ENCODE results near the gene LRRC32.

The LRRC32 gene, protein sequence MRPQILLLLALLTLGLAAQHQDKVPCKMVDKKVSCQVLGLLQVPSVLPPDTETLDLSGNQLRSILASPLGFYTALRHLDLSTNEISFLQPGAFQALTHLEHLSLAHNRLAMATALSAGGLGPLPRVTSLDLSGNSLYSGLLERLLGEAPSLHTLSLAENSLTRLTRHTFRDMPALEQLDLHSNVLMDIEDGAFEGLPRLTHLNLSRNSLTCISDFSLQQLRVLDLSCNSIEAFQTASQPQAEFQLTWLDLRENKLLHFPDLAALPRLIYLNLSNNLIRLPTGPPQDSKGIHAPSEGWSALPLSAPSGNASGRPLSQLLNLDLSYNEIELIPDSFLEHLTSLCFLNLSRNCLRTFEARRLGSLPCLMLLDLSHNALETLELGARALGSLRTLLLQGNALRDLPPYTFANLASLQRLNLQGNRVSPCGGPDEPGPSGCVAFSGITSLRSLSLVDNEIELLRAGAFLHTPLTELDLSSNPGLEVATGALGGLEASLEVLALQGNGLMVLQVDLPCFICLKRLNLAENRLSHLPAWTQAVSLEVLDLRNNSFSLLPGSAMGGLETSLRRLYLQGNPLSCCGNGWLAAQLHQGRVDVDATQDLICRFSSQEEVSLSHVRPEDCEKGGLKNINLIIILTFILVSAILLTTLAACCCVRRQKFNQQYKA

DNA sequence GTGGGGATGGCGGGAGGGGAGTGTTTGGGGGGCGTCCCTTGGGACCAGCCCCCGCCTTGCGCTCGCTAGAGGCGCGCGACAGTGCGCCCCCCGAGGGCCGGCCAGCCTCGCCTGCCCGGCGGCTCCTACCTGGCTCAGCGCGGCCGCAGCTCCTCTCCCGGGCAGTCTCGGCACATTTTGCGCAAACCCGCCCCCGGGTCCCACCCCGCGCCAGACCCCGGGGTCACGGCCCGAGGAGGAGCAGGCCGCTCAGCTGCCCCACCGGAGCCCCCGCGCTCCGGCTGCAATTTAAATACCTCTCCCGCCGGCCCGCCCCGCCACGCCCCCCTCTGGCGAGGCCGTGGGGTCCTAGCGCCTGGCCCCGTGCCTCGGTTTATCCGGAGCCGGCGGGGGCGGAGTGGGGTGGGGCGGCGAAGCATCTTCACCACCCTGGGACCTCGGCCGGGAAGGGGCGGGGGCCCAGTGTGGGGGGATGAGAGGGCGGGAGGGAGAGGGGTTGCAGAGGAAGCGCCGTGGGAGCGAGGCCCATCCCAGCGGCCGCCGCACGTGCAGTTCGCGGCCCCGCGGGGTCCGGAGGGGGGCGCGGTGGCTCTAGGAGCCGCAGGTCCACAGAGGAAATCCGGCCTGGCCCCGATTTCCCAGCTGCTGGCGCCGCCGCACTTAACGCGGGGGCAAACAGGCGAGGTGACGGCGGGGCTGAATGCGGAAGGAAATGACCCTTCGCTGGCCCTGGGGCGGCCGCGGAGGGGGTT lies at the start of gene LRRC32:
LRRC32 (minus strand) TSS at position 263 of the 752 bp plus-strand sequence. CDS start 4,793 bp downstream, outside the sequence.
- H2AFZ ChIP-seq (ENCODE audit: low read depth, low read length, severe bottlenecking) = no peak within 1 kb of the TSS
- peak within 1 kb of the TSS; percentile 46 for H3K4me2 ChIP-seq (ENCODE audit: low read depth, low read length, poor library complexity, severe bottlenecking)
- no peaks in the 10 kb centered on the region for H3K79me2 ChIP-seq (ENCODE audit: insufficient read depth, low read length)
- H3K9ac ChIP-seq (ENCODE audit: low read length) = peak within 1 kb of the TSS; percentile 37; the same call in 1 of the 2 replicates
- peaks cover 36% of the 10 kb centered on the region for H3F3A ChIP-seq (ENCODE audit: insufficient read depth)
- H3K9me3 ChIP-seq (ENCODE audit: insufficient read depth, low read length) = no peaks in the 10 kb centered on the region
- TF ChIP-seq, protein P1, sequence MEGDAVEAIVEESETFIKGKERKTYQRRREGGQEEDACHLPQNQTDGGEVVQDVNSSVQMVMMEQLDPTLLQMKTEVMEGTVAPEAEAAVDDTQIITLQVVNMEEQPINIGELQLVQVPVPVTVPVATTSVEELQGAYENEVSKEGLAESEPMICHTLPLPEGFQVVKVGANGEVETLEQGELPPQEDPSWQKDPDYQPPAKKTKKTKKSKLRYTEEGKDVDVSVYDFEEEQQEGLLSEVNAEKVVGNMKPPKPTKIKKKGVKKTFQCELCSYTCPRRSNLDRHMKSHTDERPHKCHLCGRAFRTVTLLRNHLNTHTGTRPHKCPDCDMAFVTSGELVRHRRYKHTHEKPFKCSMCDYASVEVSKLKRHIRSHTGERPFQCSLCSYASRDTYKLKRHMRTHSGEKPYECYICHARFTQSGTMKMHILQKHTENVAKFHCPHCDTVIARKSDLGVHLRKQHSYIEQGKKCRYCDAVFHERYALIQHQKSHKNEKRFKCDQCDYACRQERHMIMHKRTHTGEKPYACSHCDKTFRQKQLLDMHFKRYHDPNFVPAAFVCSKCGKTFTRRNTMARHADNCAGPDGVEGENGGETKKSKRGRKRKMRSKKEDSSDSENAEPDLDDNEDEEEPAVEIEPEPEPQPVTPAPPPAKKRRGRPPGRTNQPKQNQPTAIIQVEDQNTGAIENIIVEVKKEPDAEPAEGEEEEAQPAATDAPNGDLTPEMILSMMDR (IDR thresholded peaks at IDR 0.05; ENCODE audit: insufficient read depth, low read length, poor library complexity, severe bottlenecking) = no peak
- no peak for TF ChIP-seq EZH2phosphoT487 (conservative IDR thresholded peaks at IDR 0.05; ENCODE audit: low read length)
- H3K9me2 ChIP-seq (replicated peaks; ENCODE audit: insufficient read depth, low read length) = no peaks in the 10 kb centered on the region
- H3K4me3 ChIP-seq (ENCODE audit: insufficient read depth, low read length, poor library complexity, severe bottlenecking) = peak within 1 kb of the TSS; percentile 41
- H3K27me3 ChIP-seq (ENCODE audit: low read length) = no peaks in the 10 kb centered on the region
- no peaks in the 10 kb centered on the region for H3K36me3 ChIP-seq (ENCODE audit: low read length)
- H3K27ac ChIP-seq (ENCODE audit: low read depth, low read length) = peak within 1 kb of the TSS; percentile 71
- no peaks in the 10 kb centered on the region for H4K20me1 ChIP-seq (ENCODE audit: low read depth, low read length)

DNA sequence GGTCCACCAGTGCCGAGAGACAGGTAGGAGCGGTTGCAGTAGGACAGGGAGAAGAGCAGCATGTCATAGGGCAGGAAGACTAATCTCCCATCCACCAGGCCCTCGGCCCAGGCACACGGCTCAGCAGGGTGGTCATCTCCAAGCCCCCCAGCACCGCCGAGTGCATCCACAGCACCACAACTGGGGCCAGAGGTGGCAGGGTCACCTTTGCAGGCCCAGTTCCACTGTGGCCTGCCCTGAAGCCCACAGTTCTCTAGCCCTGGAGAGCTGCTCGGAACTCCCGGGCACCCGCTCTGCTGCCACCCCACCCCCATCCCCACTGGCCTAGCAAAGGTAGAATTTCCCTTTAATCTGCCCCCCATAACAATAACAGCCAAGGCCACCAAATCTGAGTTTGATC lies 49.1 kb upstream of the LRRC32 start:
- Histone ChIP-seq H3K79me2 (ENCODE audit: insufficient read depth, low read length) (no peaks in the 10 kb centered on the region), H3K9ac (ENCODE audit: low read length) (no peak overlapping the region), H3F3A (ENCODE audit: insufficient read depth) (no peaks in the 10 kb centered on the region), H3K4me3 (ENCODE audit: insufficient read depth, low read length, poor library complexity, severe bottlenecking) (no peak overlapping the region), H3K36me3 (ENCODE audit: low read length) (no peaks in the 10 kb centered on the region), H3K9me2 (replicated peaks; ENCODE audit: insufficient read depth, low read length) (no peaks in the 10 kb centered on the region), H3K4me2 (ENCODE audit: low read depth, low read length, poor library complexity, severe bottlenecking) (no peak overlapping the region), H3K27ac (ENCODE audit: low read depth, low read length) (no peak overlapping the region), H2AFZ (ENCODE audit: low read depth, low read length, severe bottlenecking) (no peak overlapping the region), H3K9me3 (ENCODE audit: insufficient read depth, low read length) (no peaks in the 10 kb centered on the region), H3K27me3 (ENCODE audit: low read length) (no peaks in the 10 kb centered on the region), H4K20me1 (ENCODE audit: low read depth, low read length) (no peaks in the 10 kb centered on the region)
- TF ChIP-seq, protein P1 (IDR thresholded peaks at IDR 0.05; ENCODE audit: insufficient read depth, low read length, poor library complexity, severe bottlenecking) = no peak
- TF ChIP-seq EZH2phosphoT487 (conservative IDR thresholded peaks at IDR 0.05; ENCODE audit: low read length) = no peak

DNA sequence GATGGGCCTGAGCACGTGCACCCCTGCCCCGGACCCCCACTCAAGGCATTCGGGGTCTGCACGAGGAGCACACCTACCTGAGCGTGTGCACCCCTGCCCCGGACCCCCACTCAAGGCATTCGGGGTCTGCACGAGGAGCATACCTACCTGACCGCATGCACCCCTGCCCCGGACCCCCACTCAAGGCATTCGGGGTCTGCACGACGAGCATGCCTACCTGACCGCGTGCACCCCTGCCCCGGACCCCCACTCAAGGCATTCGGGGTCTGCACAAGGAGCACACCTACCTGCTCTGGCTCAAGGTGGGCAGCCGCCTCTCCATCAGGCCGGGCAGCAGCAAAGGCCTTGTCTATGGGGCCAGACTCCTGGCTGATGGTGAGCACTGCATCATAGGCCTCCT lies 48.7 kb upstream of the LRRC32 start:
- H3F3A ChIP-seq (ENCODE audit: insufficient read depth) = no peaks in the 10 kb centered on the region
- no peaks in the 10 kb centered on the region for H3K36me3 ChIP-seq (ENCODE audit: low read length)
- no peak overlapping the region for H3K9ac ChIP-seq (ENCODE audit: low read length)
- H2AFZ ChIP-seq (ENCODE audit: low read depth, low read length, severe bottlenecking) = no peak overlapping the region
- no peaks in the 10 kb centered on the region for H3K9me3 ChIP-seq (ENCODE audit: insufficient read depth, low read length)
- H3K4me3 ChIP-seq (ENCODE audit: insufficient read depth, low read length, poor library complexity, severe bottlenecking) = no peak overlapping the region
- H3K27ac ChIP-seq (ENCODE audit: low read depth, low read length) = no peak overlapping the region
- no peaks in the 10 kb centered on the region for H3K79me2 ChIP-seq (ENCODE audit: insufficient read depth, low read length)
- no peaks in the 10 kb centered on the region for H3K27me3 ChIP-seq (ENCODE audit: low read length)
- TF ChIP-seq, protein P1 (IDR thresholded peaks at IDR 0.05; ENCODE audit: insufficient read depth, low read length, poor library complexity, severe bottlenecking) = no peak
- TF ChIP-seq EZH2phosphoT487 (conservative IDR thresholded peaks at IDR 0.05; ENCODE audit: low read length) = no peak
- H4K20me1 ChIP-seq (ENCODE audit: low read depth, low read length) = no peaks in the 10 kb centered on the region
- no peak overlapping the region for H3K4me2 ChIP-seq (ENCODE audit: low read depth, low read length, poor library complexity, severe bottlenecking)
- H3K9me2 ChIP-seq (replicated peaks; ENCODE audit: insufficient read depth, low read length) = no peaks in the 10 kb centered on the region
